ENCODE measurements around the gene YPEL2. TPM values are rescaled to one million over a fixed set of nuclear protein-coding genes. Genes with fewer than 3 reads are reported as not detected.
"Not testable (repeated sequence)": the region's sequence is repeated elsewhere in the genome, so short reads cannot be mapped to it uniquely, and the experiment has no call there.

YPEL2 gene
- total RNA-seq, 2 donors from 2014 or later = 23.6 to 44.0 TPM

GRCh38 chr17:59381716-59382570 is 50.5 kb downstream of the YPEL2 start:
- no peaks in the 10 kb centered on the region for H3K9me3 ChIP-seq (ENCODE audit: control insufficient read depth, low read length, poor library complexity, severe bottlenecking)
- no peaks in the 10 kb centered on the region for H3K27me3 Mint-ChIP-seq
- no peak overlapping the region for H3K4me3 Mint-ChIP-seq

GRCh38 chr17:59383893-59384292 is 52.4 kb downstream of the YPEL2 start:
- no peaks in the 10 kb centered on the region for H3K36me3 Mint-ChIP-seq (ENCODE audit: low read depth)
- DNase-seq (no peak), ATAC-seq (no peak)
- no peak overlapping the region for H3K27ac Mint-ChIP-seq
- no peaks in the 10 kb centered on the region for H3K9me3 ChIP-seq (ENCODE audit: control insufficient read depth, low read length, poor library complexity, severe bottlenecking)
- H3K4me3 Mint-ChIP-seq = no peak overlapping the region
- peaks cover 14% of the 10 kb centered on the region for H3K4me1 Mint-ChIP-seq
- no peaks in the 10 kb centered on the region for H3K27me3 Mint-ChIP-seq

More at GRCh38 chr17:59381716-59382570, 50.5 kb downstream of the YPEL2 start:
- Mint-ChIP-seq H3K36me3 (ENCODE audit: low read depth) (no peaks in the 10 kb centered on the region), H3K27ac (no peak overlapping the region), H3K4me1 (peaks cover 20% of the 10 kb centered on the region)
- DNase-seq (no peak), ATAC-seq (no peak)

DNA sequence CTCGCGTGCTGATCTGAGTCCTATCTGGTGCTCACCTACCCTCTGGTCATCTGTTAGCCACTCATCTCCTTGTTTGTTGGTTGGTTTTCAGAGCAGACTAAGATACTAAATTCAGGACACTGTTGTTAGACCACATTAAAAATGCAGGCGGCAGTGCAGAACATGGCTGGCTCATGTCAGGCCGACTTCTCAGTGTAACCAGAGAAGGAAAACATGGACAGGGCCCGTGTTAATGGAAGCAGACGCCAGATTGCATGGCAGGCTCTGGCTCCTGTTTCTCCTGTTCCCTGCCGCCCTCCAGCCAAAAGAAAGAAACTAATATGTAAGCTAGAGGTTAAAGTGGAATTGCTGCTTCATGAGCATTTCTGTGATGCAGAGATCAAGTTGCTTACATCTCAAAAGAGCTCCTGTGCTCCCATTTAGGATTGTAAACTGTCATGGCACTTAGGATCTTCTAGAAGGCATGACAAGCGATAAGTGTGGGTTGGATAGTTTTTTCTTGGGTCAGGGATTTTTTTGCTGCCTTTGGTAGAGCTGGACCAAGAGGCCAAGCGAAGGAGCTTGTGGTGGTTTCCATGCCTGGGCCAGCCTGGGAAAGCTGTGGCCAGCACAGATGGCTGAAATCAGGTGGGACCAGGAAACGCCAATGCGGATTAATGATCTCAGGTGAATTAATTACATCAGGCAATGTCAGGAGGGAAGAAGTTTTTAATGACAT is 56.1 kb downstream of the YPEL2 start:
- ATAC-seq (no peak), DNase-seq (no peak)
- H3K9me3 ChIP-seq (ENCODE audit: control insufficient read depth, low read length, poor library complexity, severe bottlenecking) = no peaks in the 10 kb centered on the region
- H3K36me3 Mint-ChIP-seq (ENCODE audit: low read depth) = peaks cover 2% of the 10 kb centered on the region
- H3K27ac Mint-ChIP-seq = no peak overlapping the region
- H3K4me1 Mint-ChIP-seq = peaks cover 6% of the 10 kb centered on the region
- H3K4me3 Mint-ChIP-seq = no peak overlapping the region
- H3K27me3 Mint-ChIP-seq = no peaks in the 10 kb centered on the region

GRCh38 chr17:59388069-59388556 is 56.7 kb downstream of the YPEL2 start:
- DNase-seq (no peak), ATAC-seq (no peak)
- no peaks in the 10 kb centered on the region for H3K9me3 ChIP-seq (ENCODE audit: control insufficient read depth, low read length, poor library complexity, severe bottlenecking)
- H3K36me3 Mint-ChIP-seq (ENCODE audit: low read depth) = peaks cover 2% of the 10 kb centered on the region
- peaks cover 6% of the 10 kb centered on the region for H3K4me1 Mint-ChIP-seq
- H3K27ac Mint-ChIP-seq = no peak overlapping the region
- H3K27me3 Mint-ChIP-seq = no peaks in the 10 kb centered on the region
- H3K4me3 Mint-ChIP-seq = no peak overlapping the region

DNA sequence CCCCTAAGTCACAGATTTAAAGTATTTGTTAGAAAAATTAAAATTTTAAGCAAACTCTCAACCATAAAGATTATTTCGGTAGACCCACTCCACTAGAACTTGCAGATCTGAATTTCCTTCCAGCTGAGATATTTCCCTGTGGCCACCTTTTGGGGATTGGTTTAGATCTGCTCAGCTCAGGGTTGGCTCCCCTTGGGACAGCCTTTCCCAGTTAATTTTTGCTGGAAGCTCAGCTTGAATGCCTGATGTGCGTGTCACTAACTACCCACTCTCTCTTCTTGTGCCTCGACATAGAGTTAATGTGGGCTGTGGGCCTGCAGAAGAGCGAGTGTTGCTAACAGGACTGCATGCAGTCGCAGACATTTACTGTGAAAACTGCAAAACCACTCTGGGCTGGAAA is 57.6 kb downstream of the YPEL2 start:
- Mint-ChIP-seq H3K27ac (no peak overlapping the region), H3K4me3 (no peak overlapping the region), H3K27me3 (no peaks in the 10 kb centered on the region), H3K36me3 (ENCODE audit: low read depth) (peaks cover 2% of the 10 kb centered on the region), H3K4me1 (peaks cover 6% of the 10 kb centered on the region)
- H3K9me3 ChIP-seq (ENCODE audit: control insufficient read depth, low read length, poor library complexity, severe bottlenecking) = no peaks in the 10 kb centered on the region
- no peak for ATAC-seq
- DNase-seq = no peak

- DNase-seq (no peak), ATAC-seq (no peak)
- peaks cover 4% of the 10 kb centered on the region for H3K4me1 Mint-ChIP-seq
- H3K27me3 Mint-ChIP-seq = no peaks in the 10 kb centered on the region
- H3K4me3 Mint-ChIP-seq = no peak overlapping the region
- peaks cover 2% of the 10 kb centered on the region for H3K36me3 Mint-ChIP-seq (ENCODE audit: low read depth)
- H3K9me3 ChIP-seq (ENCODE audit: control insufficient read depth, low read length, poor library complexity, severe bottlenecking) = no peaks in the 10 kb centered on the region
- no peak overlapping the region for H3K27ac Mint-ChIP-seq
These were observed 59.6 kb downstream of the YPEL2 start for GRCh38 chr17:59391021-59391420.

- H3K4me1 Mint-ChIP-seq = peaks cover 3% of the 10 kb centered on the region
- no peak for ATAC-seq
- DNase-seq = no peak
- no peak overlapping the region for H3K27ac Mint-ChIP-seq
- H3K4me3 Mint-ChIP-seq = no peak overlapping the region
- no peaks in the 10 kb centered on the region for H3K27me3 Mint-ChIP-seq
- H3K36me3 Mint-ChIP-seq (ENCODE audit: low read depth) = peaks cover 9% of the 10 kb centered on the region
- no peaks in the 10 kb centered on the region for H3K9me3 ChIP-seq (ENCODE audit: control insufficient read depth, low read length, poor library complexity, severe bottlenecking)
These were observed 61.7 kb downstream of the YPEL2 start for GRCh38 chr17:59392973-59393679.

- H3K27me3 Mint-ChIP-seq; H3K4me3 Mint-ChIP-seq; ATAC-seq; DNase-seq; H3K9me3 ChIP-seq (ENCODE audit: control insufficient read depth, low read length, poor library complexity, severe bottlenecking); H3K27ac Mint-ChIP-seq; H3K36me3 Mint-ChIP-seq (ENCODE audit: low read depth); H3K4me1 Mint-ChIP-seq: not testable (repeated sequence)
These were observed 62.4 kb downstream of the YPEL2 start for GRCh38 chr17:59393742-59394410.

- no peaks in the 10 kb centered on the region for H3K27me3 Mint-ChIP-seq
- peak overlapping the region; percentile 47 for H3K27ac Mint-ChIP-seq
- DNase-seq = no peak
- no peak for ATAC-seq
- H3K4me1 Mint-ChIP-seq = peaks cover 5% of the 10 kb centered on the region
- H3K9me3 ChIP-seq (ENCODE audit: control insufficient read depth, low read length, poor library complexity, severe bottlenecking) = no peaks in the 10 kb centered on the region
- peaks cover 7% of the 10 kb centered on the region for H3K36me3 Mint-ChIP-seq (ENCODE audit: low read depth)
- no peak overlapping the region for H3K4me3 Mint-ChIP-seq
These were observed 64.8 kb downstream of the YPEL2 start for GRCh38 chr17:59396134-59396826.

GRCh38 chr17:59397316-59398073 is 66.0 kb downstream of the YPEL2 start:
- H3K9me3 ChIP-seq (ENCODE audit: control insufficient read depth, low read length, poor library complexity, severe bottlenecking) = no peaks in the 10 kb centered on the region
- Mint-ChIP-seq H3K36me3 (ENCODE audit: low read depth) (peaks cover 7% of the 10 kb centered on the region), H3K4me1 (peaks cover 5% of the 10 kb centered on the region), H3K27me3 (no peaks in the 10 kb centered on the region), H3K4me3 (no peak overlapping the region), H3K27ac (peak overlapping the region; percentile 51)
- no peak for DNase-seq
- ATAC-seq = no peak

DNA sequence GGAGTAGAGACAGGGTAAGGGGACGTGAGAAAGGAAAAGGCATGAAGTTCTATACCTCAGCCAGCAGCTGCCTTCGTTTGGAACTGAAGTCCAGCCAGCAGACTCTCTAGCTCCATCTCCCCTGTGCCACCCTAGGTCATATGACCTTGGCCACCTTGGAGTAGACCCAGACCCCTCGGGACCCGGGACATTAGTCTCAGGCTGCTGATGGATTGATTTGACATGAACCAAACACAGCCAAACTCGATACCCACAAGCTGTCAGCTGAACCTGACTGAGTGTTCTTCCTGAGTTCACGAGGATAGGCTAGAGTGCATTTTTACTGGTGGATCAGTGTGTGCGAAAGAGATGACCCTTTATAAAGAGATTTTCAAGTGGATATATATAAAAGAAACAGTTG is 68.5 kb downstream of the YPEL2 start:
- no peak overlapping the region for H3K27ac Mint-ChIP-seq
- H3K36me3 Mint-ChIP-seq (ENCODE audit: low read depth) = peaks cover 7% of the 10 kb centered on the region
- H3K4me1 Mint-ChIP-seq = peaks cover 5% of the 10 kb centered on the region
- no peaks in the 10 kb centered on the region for H3K27me3 Mint-ChIP-seq
- H3K9me3 ChIP-seq (ENCODE audit: control insufficient read depth, low read length, poor library complexity, severe bottlenecking) = no peaks in the 10 kb centered on the region
- H3K4me3 Mint-ChIP-seq = no peak overlapping the region
- DNase-seq (no peak), ATAC-seq (no peak)

DNA sequence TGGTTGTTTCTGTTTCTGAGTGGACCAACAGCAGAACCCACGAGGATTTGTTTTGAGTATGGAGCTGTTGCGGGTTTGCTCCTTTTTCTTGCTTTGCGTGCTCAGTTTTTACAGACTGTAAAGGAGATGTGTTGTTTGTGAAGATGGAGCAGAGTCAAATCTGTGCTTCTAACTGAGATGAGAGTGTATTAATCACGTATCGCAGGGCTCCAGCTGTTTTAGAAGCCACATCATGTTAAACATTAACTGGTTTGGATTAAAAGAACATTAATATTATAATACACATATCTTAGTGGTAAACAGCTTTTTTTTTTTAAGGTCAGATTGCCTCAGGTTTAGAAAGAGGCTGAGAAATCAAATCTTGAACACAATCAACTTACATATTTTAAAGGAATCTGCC is 69.4 kb downstream of the YPEL2 start:
- no peak for ATAC-seq
- DNase-seq = no peak
- no peaks in the 10 kb centered on the region for H3K9me3 ChIP-seq (ENCODE audit: control insufficient read depth, low read length, poor library complexity, severe bottlenecking)
- H3K4me3 Mint-ChIP-seq = no peak overlapping the region
- H3K27ac Mint-ChIP-seq = peak overlapping the region; percentile 41
- H3K36me3 Mint-ChIP-seq (ENCODE audit: low read depth) = peaks cover 7% of the 10 kb centered on the region
- peaks cover 5% of the 10 kb centered on the region for H3K4me1 Mint-ChIP-seq
- H3K27me3 Mint-ChIP-seq = no peaks in the 10 kb centered on the region

All from T-helper 17 cell (primary cell).